Measurements from ENCODE around the gene NCK2.

DNA sequence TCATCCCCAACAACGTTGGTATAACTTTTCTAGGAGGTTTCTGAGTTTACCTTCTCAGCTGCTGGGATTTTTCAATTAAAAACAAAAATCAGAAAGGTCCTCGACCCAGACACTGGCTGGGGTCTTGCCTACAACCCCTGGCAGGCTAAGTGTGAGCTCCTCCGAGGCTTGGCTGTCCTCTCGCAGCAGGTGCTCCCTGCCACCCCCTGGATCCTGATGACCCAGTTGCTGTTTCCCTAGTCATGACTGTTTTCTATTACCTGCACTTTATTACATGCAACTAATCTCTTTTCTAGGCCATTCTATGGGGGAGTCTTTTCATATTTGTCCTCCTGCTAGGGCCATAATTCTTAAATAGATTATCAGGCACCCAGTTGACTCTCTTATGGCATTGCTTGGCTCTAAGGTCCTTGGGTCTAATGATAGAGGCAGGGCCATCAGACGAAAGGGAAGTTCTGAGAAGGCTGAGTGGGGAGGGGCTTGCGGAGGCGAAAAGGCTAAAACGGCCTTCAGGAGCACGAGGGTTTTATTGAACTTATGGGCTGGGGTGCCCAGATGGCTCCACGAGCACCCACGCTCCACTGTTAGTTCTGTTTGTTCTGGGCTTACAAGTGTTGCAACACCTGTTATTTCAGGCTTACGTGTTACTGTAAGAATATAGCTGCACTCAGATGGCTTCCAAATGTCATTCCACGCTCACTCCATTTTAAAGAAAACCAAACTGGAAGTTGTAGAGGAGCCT is 166.0 kb downstream of the NCK2 start:
- TF ChIP-seq, protein P1, sequence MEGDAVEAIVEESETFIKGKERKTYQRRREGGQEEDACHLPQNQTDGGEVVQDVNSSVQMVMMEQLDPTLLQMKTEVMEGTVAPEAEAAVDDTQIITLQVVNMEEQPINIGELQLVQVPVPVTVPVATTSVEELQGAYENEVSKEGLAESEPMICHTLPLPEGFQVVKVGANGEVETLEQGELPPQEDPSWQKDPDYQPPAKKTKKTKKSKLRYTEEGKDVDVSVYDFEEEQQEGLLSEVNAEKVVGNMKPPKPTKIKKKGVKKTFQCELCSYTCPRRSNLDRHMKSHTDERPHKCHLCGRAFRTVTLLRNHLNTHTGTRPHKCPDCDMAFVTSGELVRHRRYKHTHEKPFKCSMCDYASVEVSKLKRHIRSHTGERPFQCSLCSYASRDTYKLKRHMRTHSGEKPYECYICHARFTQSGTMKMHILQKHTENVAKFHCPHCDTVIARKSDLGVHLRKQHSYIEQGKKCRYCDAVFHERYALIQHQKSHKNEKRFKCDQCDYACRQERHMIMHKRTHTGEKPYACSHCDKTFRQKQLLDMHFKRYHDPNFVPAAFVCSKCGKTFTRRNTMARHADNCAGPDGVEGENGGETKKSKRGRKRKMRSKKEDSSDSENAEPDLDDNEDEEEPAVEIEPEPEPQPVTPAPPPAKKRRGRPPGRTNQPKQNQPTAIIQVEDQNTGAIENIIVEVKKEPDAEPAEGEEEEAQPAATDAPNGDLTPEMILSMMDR (conservative IDR thresholded peaks at IDR 0.05; ENCODE audit: low read length) = no peak
- TF ChIP-seq EZH2phosphoT487 (IDR thresholded peaks at IDR 0.05; ENCODE audit: borderline replicate concordance) = no peak

Measured in Loucy (cell line).